GM23248 (cell line): ENCODE measurements around the gene EXOSC2. TPM values are rescaled to one million over a fixed set of nuclear protein-coding genes. Genes with fewer than 3 reads are reported as not detected.

Source experiments
- DNase-seq: peaks from one replicate; pipeline ENCODE4 v3.0.0-alpha.2; 2015
- H2AFZ ChIP-seq: fragments of 200-600 bp; sonication (generic); 2 replicates; pipeline ENCODE4 v1.6.1; 2016; ENCODE audit warnings: antibody characterized with exemption
- H3F3A ChIP-seq: fragments of 200-600 bp; sonication (generic); 2 replicates; pipeline ENCODE4 v1.6.1; 2016; ENCODE audit warnings: mild to moderate bottlenecking, antibody characterized with exemption, mixed run types; ENCODE audit not compliant: insufficient read depth
- H3K27ac ChIP-seq: fragments of 200-600 bp; sonication (generic); 2 replicates; pipeline ENCODE4 v1.5.1; 2016; ENCODE audit warnings: mild to moderate bottlenecking
- H3K27me3 ChIP-seq: fragments of 200-600 bp; sonication (generic); replicated peaks from 2 replicates; pipeline ENCODE4 v1.6.1; 2016; ENCODE audit warnings: mild to moderate bottlenecking; ENCODE audit not compliant: insufficient read depth
- H3K36me3 ChIP-seq: fragments of 200-600 bp; sonication (generic); 2 replicates; pipeline ENCODE4 v1.6.1; 2016; ENCODE audit warnings: low read depth, mild to moderate bottlenecking
- H3K4me1 ChIP-seq: fragments of 200-600 bp; sonication (generic); 2 replicates; pipeline ENCODE4 v1.6.1; 2016; ENCODE audit warnings: mild to moderate bottlenecking; ENCODE audit not compliant: insufficient read depth
- H3K4me2 ChIP-seq: fragments of 200-600 bp; sonication (generic); one replicate; pipeline ENCODE4 v1.6.1; 2016; ENCODE audit warnings: mild to moderate bottlenecking; ENCODE audit not compliant: unreplicated experiment
- H3K4me3 ChIP-seq: fragments of 200-600 bp; sonication (generic); 2 replicates; pipeline ENCODE4 v1.5.1; 2016; ENCODE audit warnings: mild to moderate bottlenecking
- H3K79me2 ChIP-seq: fragments of 200-600 bp; sonication (generic); 2 replicates; pipeline ENCODE4 v1.6.1; 2016; ENCODE audit warnings: mild to moderate bottlenecking; ENCODE audit not compliant: insufficient read depth
- H3K9ac ChIP-seq: fragments of 200-600 bp; sonication (generic); 2 replicates; pipeline ENCODE4 v1.6.1; 2016; ENCODE audit warnings: mild to moderate bottlenecking
- H3K9me2 ChIP-seq: fragments of 200-600 bp; sonication (generic); 2 replicates; pipeline ENCODE4 v1.6.1; 2016; ENCODE audit warnings: mixed run types, mild to moderate bottlenecking, moderate library complexity; ENCODE audit not compliant: insufficient read depth
- H3K9me3 ChIP-seq: fragments of 200-600 bp; sonication (generic); one replicate; pipeline ENCODE4 v1.6.1; 2017; ENCODE audit warnings: low read depth
- H4K20me1 ChIP-seq: fragments of 200-600 bp; sonication (generic); 2 replicates; pipeline ENCODE4 v1.6.0; 2016; ENCODE audit not compliant: insufficient read depth
- EZH2 ChIP-seq: fragments of 200-600 bp; sonication (generic); IDR thresholded peaks from 2 replicates; pipeline ENCODE4 v1.6.1; 2018; ENCODE audit warnings: antibody characterized with exemption, mild to moderate bottlenecking; ENCODE audit not compliant: insufficient read depth, poor library complexity, severe bottlenecking
- EZH2phosphoT487 ChIP-seq: fragments of 200-600 bp; sonication (generic); IDR thresholded peaks from 2 replicates; pipeline ENCODE4 v1.6.1; 2018; ENCODE audit warnings: antibody characterized with exemption, moderate library complexity, mild to moderate bottlenecking, low read depth; ENCODE audit not compliant: insufficient read depth
- WGBS, 2 experiments: methylation state at CpG; one replicate each; pipeline ENCODE4 v1.1.6; 2015 to 2017; ENCODE audit warnings: low lambda C conversion rate in 2 of 2, low coverage in 1 of 2; ENCODE audit errors: missing lambda C conversion rate in 2 of 2; 5-methylcytosine and 5-hydroxymethylcytosine counted together
- in situ Hi-C: fragments of 300-500 bp; cut with MboI; formaldehyde crosslinking; loops from 2 replicates; pipeline ENCODE4 v1.15.0; 2020
- polyA plus RNA-seq: library from polyadenylated mRNA; unstranded; fragments of >200 nt; fragmentation: Nextera tagmentation; extraction: Ambion mirVana; gene quantifications from 2 replicates; pipeline ENCODE4 v1.2.1, GENCODE V29; 2016
- total RNA-seq: library from RNA; depleted of rRNA; stranded (reverse); fragments of >200 nt; shearing (Covaris generic); gene quantifications from 2 replicates; pipeline ENCODE4 v1.2.3, GENCODE V29; 2014

Gene EXOSC2
- total and polyA plus RNA-seq, 2 experiments from 2014 or later: 17.2 to 21.6 TPM

DNA sequence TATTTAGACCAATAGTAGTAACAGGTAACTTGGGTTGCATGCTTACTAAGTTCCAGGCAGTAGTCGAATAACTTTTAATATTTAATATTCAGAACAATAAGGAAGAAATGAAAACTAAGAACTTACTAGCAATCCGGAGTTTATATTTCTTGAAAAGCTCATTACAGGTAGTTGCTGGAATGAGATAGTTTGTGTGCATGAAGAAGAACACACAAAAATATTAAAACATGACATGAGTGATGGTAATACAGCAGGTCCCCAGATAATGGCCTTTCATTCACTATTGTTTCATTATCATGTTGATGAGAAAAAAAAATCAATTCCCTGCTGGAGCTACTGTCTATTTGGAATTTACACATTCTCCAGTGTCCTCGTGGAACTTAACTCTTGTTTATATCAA, 44.7 kb downstream of the EXOSC2 start:
- TF ChIP-seq EZH2: no peak
- TF ChIP-seq EZH2phosphoT487: no peak
- 70 to 76% methylated on average over 3 of the region's 3 CpGs for WGBS, 2 experiments

DNA sequence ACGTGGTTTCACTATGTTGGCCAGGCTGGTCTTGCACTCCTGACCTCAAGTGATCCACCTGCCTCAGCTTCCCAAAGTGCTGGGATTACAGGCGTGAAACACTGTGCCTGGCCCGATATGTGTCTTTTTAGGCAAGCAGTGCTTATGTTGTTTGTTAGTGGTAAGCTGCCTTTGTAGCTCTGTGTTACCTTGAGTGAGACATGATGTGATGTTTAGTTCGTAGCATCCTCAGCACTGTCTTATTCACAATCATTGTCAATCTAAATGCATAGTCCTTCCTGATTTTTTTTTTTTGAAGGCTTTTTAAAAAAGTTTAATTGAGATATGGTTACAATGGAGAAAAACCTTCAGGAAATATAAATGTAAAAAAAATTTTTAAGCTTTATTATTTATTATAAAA, 45.5 kb downstream of the EXOSC2 start:
- H3K4me2 ChIP-seq: no peak overlapping the region
- H3K79me2 ChIP-seq: peaks cover 93% of the 10 kb centered on the region

More for the DNA sequence above, 44.7 kb downstream of the EXOSC2 start:
- no peaks in the 10 kb centered on the region for H3K9me2 ChIP-seq
- no peak overlapping the region for H3K4me3 ChIP-seq
- H3K27ac ChIP-seq: no peak overlapping the region
- H2AFZ ChIP-seq: no peak overlapping the region
- H4K20me1 ChIP-seq: no peaks in the 10 kb centered on the region
- no peak overlapping the region for H3K9ac ChIP-seq
- H3F3A ChIP-seq: 0 out of 2 replicates have a peak, but pooled peaks cover 4% of the 10 kb centered on the region
- peaks cover 93% of the 10 kb centered on the region for H3K79me2 ChIP-seq
- no peak overlapping the region for H3K4me2 ChIP-seq
- no peaks in the 10 kb centered on the region for H3K9me3 ChIP-seq
- in situ Hi-C loops: no loop called here
- no peaks in the 10 kb centered on the region for H3K27me3 ChIP-seq
- DNase-seq: no peak
- peaks cover 6% of the 10 kb centered on the region for H3K4me1 ChIP-seq
- H3K36me3 ChIP-seq: no peaks in the 10 kb centered on the region

DNA sequence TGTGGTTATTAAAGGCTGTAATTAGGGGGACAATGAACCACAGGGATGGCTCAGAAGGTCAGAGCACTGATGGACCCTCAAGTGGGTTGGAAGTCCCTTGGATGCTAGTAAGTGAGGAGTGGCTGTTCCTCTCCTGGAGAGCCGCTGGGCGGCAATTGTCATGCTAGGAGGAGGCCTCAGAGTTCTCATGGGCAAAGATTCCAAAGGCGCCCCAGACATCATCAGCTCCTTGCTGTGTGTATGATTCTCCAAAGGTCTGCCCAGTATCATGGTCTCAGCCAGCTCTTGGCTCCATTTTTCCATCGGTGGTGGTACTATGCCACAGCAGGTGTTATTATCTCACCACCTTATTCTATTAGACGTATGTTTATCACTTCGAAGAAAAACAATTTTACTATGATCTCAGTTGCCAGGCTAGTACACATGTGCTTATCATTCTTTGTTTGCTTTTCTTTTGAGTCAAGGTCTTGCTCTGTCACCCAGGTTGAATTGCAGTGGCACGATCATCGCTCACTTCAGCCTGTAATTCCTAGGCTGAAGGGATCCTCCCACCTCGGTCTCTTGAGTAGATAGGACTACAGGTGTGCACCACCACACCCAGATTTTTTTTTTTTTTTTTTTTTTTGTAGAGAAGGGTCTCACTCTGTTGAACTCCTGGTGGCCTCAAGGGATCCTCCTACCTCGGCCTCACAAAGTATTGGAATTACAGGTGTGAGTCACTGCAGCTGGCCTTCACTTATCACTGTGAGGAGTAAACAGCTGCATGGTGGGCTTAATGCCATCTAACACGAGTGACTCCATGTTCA, 46.8 kb downstream of the EXOSC2 start:
- no peak for DNase-seq
- Histone ChIP-seq H3K27ac (no peak overlapping the region), H2AFZ (no peak overlapping the region), H3K27me3 (no peaks in the 10 kb centered on the region), H3K79me2 (peaks cover 93% of the 10 kb centered on the region), H3F3A (0 out of 2 replicates have a peak, but pooled peaks cover 4% of the 10 kb centered on the region), H4K20me1 (no peaks in the 10 kb centered on the region), H3K36me3 (no peaks in the 10 kb centered on the region), H3K4me1 (peaks cover 5% of the 10 kb centered on the region), H3K4me3 (no peak overlapping the region), H3K4me2 (no peak overlapping the region), H3K9me2 (no peaks in the 10 kb centered on the region), H3K9ac (no peak overlapping the region), H3K9me3 (no peaks in the 10 kb centered on the region)
- 96 to 98% methylated on average over 11 of the region's 11 CpGs for WGBS, 2 experiments
- TF ChIP-seq EZH2phosphoT487 (no peak), EZH2 (no peak)
- in situ Hi-C loops: no loop called here

More for the DNA sequence above, 45.5 kb downstream of the EXOSC2 start:
- in situ Hi-C loops: no loop called here
- H3K27ac ChIP-seq: no peak overlapping the region
- H3K36me3 ChIP-seq: no peaks in the 10 kb centered on the region
- no peaks in the 10 kb centered on the region for H3K9me2 ChIP-seq
- H4K20me1 ChIP-seq: no peaks in the 10 kb centered on the region
- H3K27me3 ChIP-seq: no peaks in the 10 kb centered on the region
- H3K4me1 ChIP-seq: peaks cover 5% of the 10 kb centered on the region
- no peak overlapping the region for H3K9ac ChIP-seq
- WGBS, 2 experiments: 87 to 88% methylated on average over 4 of the region's 4 CpGs
- H3K4me3 ChIP-seq: no peak overlapping the region
- no peaks in the 10 kb centered on the region for H3K9me3 ChIP-seq
- no peak for DNase-seq
- H3F3A ChIP-seq: 0 out of 2 replicates have a peak, but pooled peaks cover 4% of the 10 kb centered on the region
- TF ChIP-seq EZH2phosphoT487 (no peak), EZH2 (no peak)
- no peak overlapping the region for H2AFZ ChIP-seq

DNA sequence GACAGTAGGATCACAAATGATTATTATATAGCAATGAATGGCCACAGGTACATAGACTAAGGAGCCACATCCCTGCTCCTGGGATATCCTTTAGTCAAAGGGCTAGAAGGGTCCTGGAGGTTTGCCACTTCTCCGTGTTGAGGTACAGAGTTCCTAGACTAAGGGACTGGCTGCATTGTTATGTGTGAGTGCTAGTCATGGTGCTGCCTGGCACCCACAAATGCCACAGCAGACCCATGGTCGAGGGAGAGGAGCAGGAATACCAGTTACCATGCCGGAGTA, 47.4 kb downstream of the EXOSC2 start:
- H3F3A ChIP-seq: 0 out of 2 replicates have a peak, but pooled peaks cover 4% of the 10 kb centered on the region
- H3K79me2 ChIP-seq: peaks cover 94% of the 10 kb centered on the region
- WGBS, 2 experiments: 96 to 98% methylated on average over 3 of the region's 3 CpGs
- H3K4me2 ChIP-seq: no peak overlapping the region
- no peak for DNase-seq
- in situ Hi-C loops: no loop called here
- no peak overlapping the region for H2AFZ ChIP-seq
- no peak overlapping the region for H3K27ac ChIP-seq
- no peaks in the 10 kb centered on the region for H4K20me1 ChIP-seq
- H3K36me3 ChIP-seq: no peaks in the 10 kb centered on the region
- TF ChIP-seq EZH2 (no peak), EZH2phosphoT487 (no peak)
- no peaks in the 10 kb centered on the region for H3K9me3 ChIP-seq
- H3K4me1 ChIP-seq: peaks cover 5% of the 10 kb centered on the region
- no peak overlapping the region for H3K9ac ChIP-seq
- H3K9me2 ChIP-seq: no peaks in the 10 kb centered on the region
- no peaks in the 10 kb centered on the region for H3K27me3 ChIP-seq
- H3K4me3 ChIP-seq: no peak overlapping the region
